Mesendoderm (in vitro differentiated cells): Measurements from ENCODE around the gene ELAVL2. TPM values are rescaled to one million over a fixed set of nuclear protein-coding genes. Genes with fewer than 3 reads are reported as not detected.
A peak's percentile ranks its signal among the peaks of the same experiment; 100 is the strongest.

Experiments used
- DNase-seq: peaks from one replicate; pipeline ENCODE4 v3.0.0; 2013
- H2AK5ac ChIP-seq: 2 replicates; pipeline ENCODE4 v1.6.1; 2013; ENCODE audit warnings: low read length, inconsistent platforms
- H2BK120ac ChIP-seq: 2 replicates; pipeline ENCODE4 v1.6.1; 2013; ENCODE audit warnings: low read depth, mild to moderate bottlenecking, low read length, moderate library complexity, mixed read lengths
- H2BK15ac ChIP-seq: replicated peaks from 2 replicates; pipeline ENCODE4 v1.6.1; 2013; ENCODE audit warnings: low read depth, mild to moderate bottlenecking, moderate library complexity
- H2BK5ac ChIP-seq: 2 replicates; pipeline ENCODE4 v1.6.1; 2013; ENCODE audit warnings: low read length, inconsistent platforms
- H3K18ac ChIP-seq: 2 replicates; pipeline ENCODE4 v1.6.1; 2013; ENCODE audit warnings: mild to moderate bottlenecking, low read length, mixed read lengths
- H3K23ac ChIP-seq: one replicate; pipeline ENCODE4 v1.6.1; 2013; ENCODE audit warnings: low read length
- H3K27ac ChIP-seq: 2 replicates; pipeline ENCODE4 v1.5.1; 2013; ENCODE audit warnings: low read depth, mild to moderate bottlenecking, inconsistent platforms, low read length, moderate library complexity
- H3K27me3 ChIP-seq: 2 replicates; pipeline ENCODE4 v1.6.1; 2013; ENCODE audit warnings: low read length, control low read depth, mild to moderate bottlenecking, inconsistent platforms; ENCODE audit not compliant: insufficient read depth, poor library complexity
- H3K36me3 ChIP-seq: 2 replicates; pipeline ENCODE4 v1.6.1; 2013; ENCODE audit warnings: low read length, inconsistent platforms; ENCODE audit not compliant: control insufficient read depth, insufficient read depth
- H3K4ac ChIP-seq: one replicate; pipeline ENCODE4 v1.6.1; 2013; ENCODE audit warnings: low read depth, mild to moderate bottlenecking, low read length, moderate library complexity
- H3K4me1 ChIP-seq: 2 replicates; pipeline ENCODE4 v1.6.1; 2013; ENCODE audit warnings: low read depth, low read length, inconsistent platforms; ENCODE audit not compliant: control insufficient read depth
- H3K4me2 ChIP-seq: 2 replicates; pipeline ENCODE4 v1.6.1; 2013; ENCODE audit warnings: low read length
- H3K4me3 ChIP-seq: 2 replicates; pipeline ENCODE4 v1.5.1; 2013; ENCODE audit warnings: mild to moderate bottlenecking, low read length
- H3K56ac ChIP-seq: one replicate; pipeline ENCODE4 v1.6.1; 2013; ENCODE audit warnings: low read length
- H3K79me1 ChIP-seq: 2 replicates; pipeline ENCODE4 v1.6.1; 2013; ENCODE audit warnings: low read length, inconsistent platforms
- H3K79me2 ChIP-seq: 2 replicates; pipeline ENCODE4 v1.6.1; 2013; ENCODE audit warnings: mild to moderate bottlenecking, low read length; ENCODE audit not compliant: control insufficient read depth, insufficient read depth
- H3K9ac ChIP-seq: 2 replicates; pipeline ENCODE4 v1.6.1; 2013; ENCODE audit warnings: low read length, inconsistent platforms
- H4K5ac ChIP-seq: one replicate; pipeline ENCODE4 v1.6.1; 2013; ENCODE audit warnings: low read length
- H4K8ac ChIP-seq: one replicate; pipeline ENCODE4 v1.6.1; 2013; ENCODE audit warnings: low read depth, mild to moderate bottlenecking, control low read depth, low read length, moderate library complexity
- WGBS: extraction: QIAGEN DNeasy Blood & Tissue Kit; methylation state at CpG from one replicate; pipeline ENCODE4 v1.1.7; 2013; ENCODE audit warnings: low lambda C conversion rate, missing lambda C conversion rate; ENCODE audit not compliant: insufficient coverage; ENCODE audit errors: extremely low coverage; 5-methylcytosine and 5-hydroxymethylcytosine counted together
- polyA plus RNA-seq, 2 experiments: library from polyadenylated mRNA; stranded (reverse); fragments of 200-250 nt; gene quantifications; one replicate each; pipeline ENCODE4 v1.2.3, GENCODE V29; 2013

ELAVL2 gene
- polyA plus RNA-seq (2013, experiment 1 of 2), result 5.2 TPM
- polyA plus RNA-seq (2013, experiment 2 of 2), result 4.8 TPM

DNA sequence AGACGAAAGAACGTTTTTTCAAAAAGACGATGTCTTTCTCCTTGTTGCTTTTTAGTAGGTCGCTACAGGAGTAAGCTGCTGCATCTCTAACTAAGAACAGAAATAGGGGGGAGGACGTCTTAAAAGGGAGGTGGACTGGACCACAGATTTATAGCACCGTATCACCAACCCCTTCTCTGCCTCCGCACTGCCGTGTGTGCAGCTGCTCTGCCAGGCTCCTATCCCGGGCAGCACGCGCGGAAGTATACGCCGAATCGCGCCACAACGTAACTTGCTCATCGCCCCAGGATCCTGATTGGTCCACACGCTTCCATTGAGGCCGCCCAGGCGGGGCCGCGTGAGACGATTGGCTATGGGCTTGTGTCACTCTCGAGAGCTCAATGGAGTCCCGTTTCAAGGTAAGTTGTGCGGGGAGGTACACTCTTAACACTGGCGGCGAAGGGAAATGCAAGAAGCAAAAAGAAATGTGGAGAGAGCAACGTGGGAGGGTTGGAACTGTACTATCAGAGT is at the start of gene ELAVL2:
Gene ELAVL2 (minus strand): TSS at position 121 of the 510 bp plus-strand sequence. CDS start 64,006 bp downstream, outside the sequence.
- no peak within 1 kb of the TSS for H2BK15ac ChIP-seq

DNA sequence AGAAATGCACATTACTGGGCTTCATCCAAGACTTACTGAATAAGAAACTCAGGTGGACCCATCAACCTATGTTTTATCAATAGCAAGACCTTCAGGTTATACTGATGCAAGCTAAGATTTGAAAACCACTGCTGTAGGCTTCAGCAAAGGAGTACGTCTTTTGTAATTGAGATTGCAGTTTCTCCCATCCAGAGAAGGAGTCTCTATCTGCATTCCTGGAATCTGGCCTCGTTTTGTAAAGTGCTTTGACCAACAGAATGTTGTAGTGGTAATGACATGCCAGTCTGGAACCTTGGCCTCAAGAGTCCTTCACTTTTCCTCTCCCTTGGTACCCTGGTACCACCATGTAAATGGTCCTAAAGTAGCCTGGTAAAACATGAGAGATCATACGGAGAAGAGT is 32.2 kb upstream of the ELAVL2 start:
- Histone ChIP-seq H2BK5ac (no peak overlapping the region), H3K79me2 (no peaks in the 10 kb centered on the region), H3K27ac (no peak overlapping the region), H4K5ac (no peak overlapping the region), H3K4ac (no peak overlapping the region), H2AK5ac (no peak overlapping the region), H4K8ac (no peak overlapping the region), H3K23ac (no peak overlapping the region), H3K56ac (no peak overlapping the region), H2BK15ac (no peak overlapping the region), H2BK120ac (no peak overlapping the region), H3K18ac (no peak overlapping the region), H3K79me1 (no peaks in the 10 kb centered on the region), H3K4me1 (no peaks in the 10 kb centered on the region), H3K27me3 (no peaks in the 10 kb centered on the region), H3K36me3 (no peaks in the 10 kb centered on the region), H3K4me3 (no peak overlapping the region), H3K9ac (no peak overlapping the region), H3K4me2 (no peak overlapping the region)
- no CpG with 5 or more reads among the region's 3 CpGs for WGBS
- DNase-seq, result no peak

More for the DNA sequence above, at the start of gene ELAVL2:
- H3K4ac ChIP-seq, result no peak within 1 kb of the TSS
- no peak within 1 kb of the TSS for H3K27ac ChIP-seq
- H3K79me2 ChIP-seq, result no peaks in the 10 kb centered on the region
- H3K4me3 ChIP-seq, result peak within 1 kb of the TSS; percentile 78
- no CpG with 5 or more reads among the region's 30 CpGs for WGBS
- DNase-seq, result peak; percentile 100
- no peak within 1 kb of the TSS for H2BK5ac ChIP-seq
- no peak within 1 kb of the TSS for H3K23ac ChIP-seq
- no peaks in the 10 kb centered on the region for H3K36me3 ChIP-seq
- H3K18ac ChIP-seq, result no peak within 1 kb of the TSS
- H2BK120ac ChIP-seq, result no peak within 1 kb of the TSS
- H3K79me1 ChIP-seq, result no peaks in the 10 kb centered on the region
- no peak within 1 kb of the TSS for H4K5ac ChIP-seq
- H3K4me1 ChIP-seq, result peaks cover 12% of the 10 kb centered on the region
- H4K8ac ChIP-seq, result no peak within 1 kb of the TSS
- H3K9ac ChIP-seq, result peak within 1 kb of the TSS; percentile 70
- peak within 1 kb of the TSS; percentile 88 for H3K56ac ChIP-seq
- no peak within 1 kb of the TSS for H2AK5ac ChIP-seq
- peak within 1 kb of the TSS; percentile 87 for H3K4me2 ChIP-seq
- peaks cover 25% of the 10 kb centered on the region for H3K27me3 ChIP-seq

DNA sequence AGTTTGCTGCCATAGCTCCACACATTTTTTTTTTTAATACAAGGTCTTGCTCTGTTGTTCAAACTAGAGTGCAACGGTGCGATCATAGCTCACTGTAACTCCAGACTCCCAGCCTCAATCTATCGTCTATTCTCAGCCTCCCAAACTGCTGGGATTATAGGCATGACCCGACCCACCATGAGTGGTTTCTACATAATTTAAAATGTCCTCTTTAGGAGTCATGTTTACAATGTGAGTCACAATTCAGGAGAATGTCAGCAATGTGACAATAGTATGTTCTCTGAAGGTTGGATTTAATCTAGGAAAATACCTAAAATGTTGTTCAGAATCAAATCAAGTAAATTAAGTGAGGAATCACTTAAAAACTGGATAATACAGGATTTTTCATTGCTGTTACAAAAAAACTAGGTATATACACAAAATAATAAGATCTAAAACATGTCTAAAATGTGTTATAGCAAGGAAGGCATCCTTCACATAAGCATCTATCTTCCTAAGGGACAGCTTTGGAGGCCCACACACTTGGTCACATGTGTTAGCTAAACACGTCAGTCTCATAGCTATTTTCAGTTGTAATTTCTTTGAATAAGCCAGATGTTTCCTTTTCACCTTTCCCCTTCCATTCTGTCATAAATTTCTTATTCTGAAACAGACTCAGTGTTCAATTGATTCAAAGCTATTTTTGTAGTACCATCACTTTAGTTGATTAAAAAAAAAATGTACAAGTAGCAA is 30.0 kb upstream of the ELAVL2 start:
- Histone ChIP-seq H3K18ac (no peak overlapping the region), H3K9ac (no peak overlapping the region), H3K4me3 (no peak overlapping the region), H2BK15ac (no peak overlapping the region), H2BK5ac (no peak overlapping the region), H2AK5ac (no peak overlapping the region), H3K4ac (no peak overlapping the region), H4K5ac (no peak overlapping the region), H3K27ac (no peak overlapping the region), H3K79me1 (no peaks in the 10 kb centered on the region), H3K36me3 (no peaks in the 10 kb centered on the region), H4K8ac (no peak overlapping the region), H3K27me3 (peaks cover 3% of the 10 kb centered on the region), H3K56ac (no peak overlapping the region), H2BK120ac (no peak overlapping the region), H3K23ac (no peak overlapping the region), H3K4me2 (no peak overlapping the region), H3K79me2 (no peaks in the 10 kb centered on the region), H3K4me1 (no peaks in the 10 kb centered on the region)
- DNase-seq, result peak; percentile 14
- WGBS, result no CpG with 5 or more reads among the region's 5 CpGs

DNA sequence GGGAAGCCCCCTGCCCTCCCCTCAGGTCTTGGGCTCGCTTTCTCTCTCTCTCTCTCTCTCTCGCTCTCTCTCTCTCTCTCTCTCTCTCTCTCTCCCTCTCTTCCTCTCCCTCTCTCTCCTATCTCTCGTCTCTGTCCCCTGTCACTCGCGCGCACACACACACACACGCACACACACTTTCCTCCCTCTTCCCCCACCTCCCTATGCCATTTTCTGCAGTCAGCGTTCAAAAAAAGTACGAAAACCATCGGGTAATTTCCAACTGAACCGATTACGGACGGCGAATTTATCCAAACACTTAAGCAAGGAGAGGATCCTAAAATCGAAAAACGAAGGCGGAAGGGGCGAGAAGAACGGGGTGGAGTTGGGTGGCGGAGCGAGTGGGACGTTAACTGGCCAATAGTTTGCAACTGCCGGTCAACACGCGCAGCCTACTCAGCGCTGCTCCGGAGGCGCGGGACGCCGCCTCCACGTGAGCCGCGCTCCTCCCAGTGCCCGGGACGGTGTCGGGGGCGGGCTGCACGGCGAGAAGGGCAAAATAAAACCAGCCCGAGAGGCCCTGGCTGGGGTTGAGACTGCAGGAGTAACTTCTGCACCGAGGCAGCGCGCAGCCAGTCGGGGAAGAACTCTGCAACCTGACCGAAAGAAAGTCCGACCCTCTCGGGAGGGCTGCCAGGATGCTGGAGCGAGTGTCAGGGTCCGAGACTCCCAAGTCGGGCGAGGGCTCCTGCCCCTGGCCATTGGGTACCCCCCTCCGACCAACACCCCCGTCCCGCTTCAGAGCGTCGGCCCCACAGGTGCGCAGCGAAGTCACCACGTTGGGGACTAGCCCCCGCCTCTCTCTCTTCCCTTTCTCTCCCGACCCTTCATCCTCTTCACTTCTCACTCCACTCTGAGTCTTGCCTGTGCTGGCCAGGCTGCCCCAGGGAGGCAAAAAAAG is 24.9 kb upstream of the ELAVL2 start:
- H2BK5ac ChIP-seq, result no peak overlapping the region

DNA sequence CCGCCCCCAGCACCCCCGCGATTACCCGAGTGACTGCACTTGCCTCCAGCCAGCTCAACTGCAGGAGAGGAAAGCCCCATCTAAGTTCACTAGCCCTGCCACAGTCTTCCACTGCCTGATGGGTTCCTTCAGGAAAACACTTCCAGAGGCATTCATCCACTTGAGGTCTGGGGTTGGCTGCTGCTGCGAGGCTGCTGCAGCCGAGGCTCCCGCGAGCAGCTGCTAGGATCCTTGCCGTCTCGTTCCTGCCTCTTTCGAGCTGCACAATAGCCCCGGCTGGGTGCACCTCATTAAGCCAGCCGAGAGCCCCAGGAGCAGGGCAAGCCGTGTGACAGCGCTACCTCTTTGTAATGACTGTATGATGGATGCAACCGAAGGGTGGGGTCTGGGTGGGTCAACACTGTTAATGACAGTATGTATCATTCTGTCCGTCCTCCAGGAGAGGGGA is 24.2 kb upstream of the ELAVL2 start:
- Histone ChIP-seq H3K9ac (peak overlapping the region; percentile 21), H2BK120ac (no peak overlapping the region), H3K79me2 (no peaks in the 10 kb centered on the region), H3K27me3 (peaks cover 3% of the 10 kb centered on the region), H3K23ac (no peak overlapping the region), H2AK5ac (no peak overlapping the region), H3K79me1 (no peaks in the 10 kb centered on the region), H3K4me2 (peak overlapping the region; percentile 92), H2BK5ac (no peak overlapping the region), H3K4me1 (no peaks in the 10 kb centered on the region), H4K8ac (no peak overlapping the region), H3K36me3 (no peaks in the 10 kb centered on the region), H3K56ac (peak overlapping the region; percentile 81), H4K5ac (no peak overlapping the region), H2BK15ac (peak overlapping the region; percentile 59), H3K18ac (peak overlapping the region; percentile 34), H3K4me3 (peak overlapping the region; percentile 57), H3K27ac (peak overlapping the region; percentile 17), H3K4ac (no peak overlapping the region)
- WGBS, result no CpG with 5 or more reads among the region's 17 CpGs
- peak; percentile 76 for DNase-seq

More for the DNA sequence above, 24.9 kb upstream of the ELAVL2 start:
- Histone ChIP-seq H3K56ac (peak overlapping the region; percentile 81), H3K9ac (peak overlapping the region; percentile 21), H3K36me3 (no peaks in the 10 kb centered on the region), H2BK15ac (no peak overlapping the region), H2AK5ac (no peak overlapping the region), H3K4me1 (no peaks in the 10 kb centered on the region), H3K27ac (no peak overlapping the region), H3K27me3 (peaks cover 3% of the 10 kb centered on the region), H3K79me2 (no peaks in the 10 kb centered on the region), H3K18ac (peak overlapping the region; percentile 46), H3K4ac (no peak overlapping the region), H3K4me3 (peak overlapping the region; percentile 57), H4K8ac (no peak overlapping the region), H3K23ac (no peak overlapping the region), H4K5ac (no peak overlapping the region), H3K79me1 (no peaks in the 10 kb centered on the region), H2BK120ac (no peak overlapping the region), H3K4me2 (peak overlapping the region; percentile 92)
- WGBS, result no CpG with 5 or more reads among the region's 62 CpGs
- peak; percentile 67 for DNase-seq
